GM23338 (cell line): ENCODE results near the gene TRPC6. TPM values are rescaled to one million over a fixed set of nuclear protein-coding genes. Genes with fewer than 3 reads are reported as not detected.

Experiments
- ATAC-seq: fragments of 200-7000 bp; cut with Tn5 transposase; 3 replicates; pipeline ENCODE4 v1.9.1; 2020
- DNase-seq: peaks from one replicate; pipeline ENCODE4 v3.0.0-alpha.2; 2015; ENCODE audit warnings: low spot score
- H2AFZ ChIP-seq: fragments of 200-600 bp; sonication (generic); 2 replicates; pipeline ENCODE4 v1.8.0; 2016; ENCODE audit warnings: antibody characterized with exemption, mild to moderate bottlenecking, moderate library complexity
- H3F3A ChIP-seq: fragments of 200-600 bp; sonication (generic); replicated peaks from 2 replicates; pipeline ENCODE4 v1.8.0; 2017; ENCODE audit warnings: antibody characterized with exemption, mixed run types, low read depth
- H3K27ac ChIP-seq: fragments of 200-600 bp; sonication (generic); 2 replicates; pipeline ENCODE4 v1.6.1; 2016; ENCODE audit warnings: low read depth
- H3K27me3 ChIP-seq: fragments of 200-600 bp; sonication (generic); 2 replicates; pipeline ENCODE4 v1.8.0; 2016; ENCODE audit warnings: mild to moderate bottlenecking, mixed run types, moderate library complexity; ENCODE audit not compliant: insufficient read depth
- H3K36me3 ChIP-seq: fragments of 200-600 bp; sonication (generic); 2 replicates; pipeline ENCODE4 v1.8.0; 2016; ENCODE audit warnings: mild to moderate bottlenecking; ENCODE audit not compliant: insufficient read depth
- H3K4me1 ChIP-seq: fragments of 200-600 bp; sonication (generic); 2 replicates; pipeline ENCODE4 v1.8.0; 2016; ENCODE audit warnings: mild to moderate bottlenecking, moderate library complexity; ENCODE audit not compliant: insufficient read depth
- H3K4me2 ChIP-seq: fragments of 200-600 bp; sonication (generic); 2 replicates; pipeline ENCODE4 v1.7.1; 2017; ENCODE audit warnings: mixed run types
- H3K4me3 ChIP-seq: fragments of 200-600 bp; sonication (generic); 2 replicates; pipeline ENCODE4 v1.6.1; 2016; ENCODE audit warnings: mixed run types
- H3K79me2 ChIP-seq: fragments of 200-600 bp; sonication (generic); replicated peaks from 2 replicates; pipeline ENCODE4 v1.8.0; 2017; ENCODE audit warnings: mild to moderate bottlenecking; ENCODE audit not compliant: insufficient read depth
- H3K9me2 ChIP-seq: fragments of 200-600 bp; sonication (generic); 2 replicates; pipeline ENCODE4 v1.8.0; 2017; ENCODE audit not compliant: insufficient read depth
- H4K20me1 ChIP-seq: fragments of 200-600 bp; sonication (generic); replicated peaks from 2 replicates; pipeline ENCODE4 v1.8.0; 2017; ENCODE audit warnings: mild to moderate bottlenecking; ENCODE audit not compliant: insufficient read depth
- H3K27ac Mint-ChIP-seq: 2 replicates; pipeline ENCODE4 v1.8.0; 2020; ENCODE audit warnings: inconsistent platforms, mild to moderate bottlenecking, moderate library complexity, mixed read lengths
- H3K27me3 Mint-ChIP-seq: 3 replicates; pipeline ENCODE4 v1.8.0; 2022; ENCODE audit warnings: low read depth, mild to moderate bottlenecking, moderate library complexity, mixed read lengths, inconsistent platforms; ENCODE audit not compliant: insufficient read depth, poor library complexity
- H3K36me3 Mint-ChIP-seq: 3 replicates; pipeline ENCODE4 v1.8.0; 2021; ENCODE audit warnings: low read depth, mild to moderate bottlenecking, inconsistent platforms, moderate library complexity, mixed read lengths
- H3K4me1 Mint-ChIP-seq: 3 replicates; pipeline ENCODE4 v1.8.0; 2020; ENCODE audit warnings: mild to moderate bottlenecking, inconsistent platforms, mixed read lengths
- H3K4me3 Mint-ChIP-seq: 3 replicates; pipeline ENCODE4 v1.8.0; 2021; ENCODE audit warnings: moderate library complexity, mild to moderate bottlenecking, inconsistent platforms, mixed read lengths
- H3K9me3 Mint-ChIP-seq: 3 replicates; pipeline ENCODE4 v1.8.0; 2020; ENCODE audit warnings: moderate library complexity, mild to moderate bottlenecking, inconsistent platforms, mixed read lengths
- EZH2 ChIP-seq: fragments of 200-600 bp; sonication (generic); IDR thresholded peaks from one replicate; pipeline ENCODE4 v1.8.0; 2017; ENCODE audit warnings: antibody characterized with exemption, mild to moderate bottlenecking, low read depth; ENCODE audit not compliant: unreplicated experiment
- EZH2phosphoT487 ChIP-seq: fragments of 200-600 bp; sonication (generic); IDR thresholded peaks from one replicate; pipeline ENCODE4 v1.8.1; 2018; ENCODE audit warnings: antibody characterized with exemption; ENCODE audit not compliant: unreplicated experiment
- JUNB ChIP-seq: IDR thresholded peaks from one replicate; pipeline ENCODE4 v1.6.1; 2016; ENCODE audit warnings: antibody characterized with exemption; ENCODE audit not compliant: unreplicated experiment
- POLR2AphosphoS5 ChIP-seq: IDR thresholded peaks from 2 replicates; pipeline ENCODE4 v1.6.1; 2016; ENCODE audit warnings: antibody characterized with exemption, low read depth
- STAT1 ChIP-seq: IDR thresholded peaks from one replicate; pipeline ENCODE4 v1.6.1; 2016; ENCODE audit warnings: antibody characterized with exemption; ENCODE audit not compliant: unreplicated experiment
- ZNF331 ChIP-seq: fragments of 250-450 bp; sonication (Bioruptor Pico); IDR thresholded peaks from 2 replicates; pipeline ENCODE4 v1.5.0; 2020; ENCODE audit warnings: low read depth, mild to moderate bottlenecking, moderate library complexity
- polyA plus RNA-seq: library from polyadenylated mRNA; unstranded; fragments of >200 nt; fragmentation: Nextera tagmentation; extraction: Ambion mirVana; gene quantifications from 2 replicates; pipeline ENCODE4 v1.2.1, GENCODE V29; 2016
- total RNA-seq: library from RNA; depleted of rRNA; stranded (reverse); fragments of >200 nt; shearing (Covaris generic); gene quantifications from 2 replicates; pipeline ENCODE4 v1.2.3, GENCODE V29; 2014
- TF ChIP-seq, protein P1 (sequence below), 2 experiments: fragments of 200-600 bp in 1 of 2; sonication (generic) in 1 of 2; conservative IDR thresholded peaks; 2 replicates each; pipeline versions ENCODE4 v1.5.1 to v1.6.1; 2016 to 2017; ENCODE audit warnings: antibody characterized with exemption in 2 of 2, low read depth in 2 of 2, mild to moderate bottlenecking in 2 of 2, moderate library complexity in 1 of 2
- TF ChIP-seq, protein P2 (sequence below): fragments of 250-450 bp; sonication (Bioruptor Pico); IDR thresholded peaks from 2 replicates; pipeline ENCODE4 v1.5.0; 2020; ENCODE audit warnings: mild to moderate bottlenecking, moderate library complexity
- TF ChIP-seq, protein P3 (sequence below): IDR thresholded peaks from 2 replicates; pipeline ENCODE4 v1.6.1; 2016; ENCODE audit warnings: antibody characterized with exemption

Gene TRPC6
- total and polyA plus RNA-seq, 2 experiments from 2014 or later = 0.05 to 4.4 TPM

DNA sequence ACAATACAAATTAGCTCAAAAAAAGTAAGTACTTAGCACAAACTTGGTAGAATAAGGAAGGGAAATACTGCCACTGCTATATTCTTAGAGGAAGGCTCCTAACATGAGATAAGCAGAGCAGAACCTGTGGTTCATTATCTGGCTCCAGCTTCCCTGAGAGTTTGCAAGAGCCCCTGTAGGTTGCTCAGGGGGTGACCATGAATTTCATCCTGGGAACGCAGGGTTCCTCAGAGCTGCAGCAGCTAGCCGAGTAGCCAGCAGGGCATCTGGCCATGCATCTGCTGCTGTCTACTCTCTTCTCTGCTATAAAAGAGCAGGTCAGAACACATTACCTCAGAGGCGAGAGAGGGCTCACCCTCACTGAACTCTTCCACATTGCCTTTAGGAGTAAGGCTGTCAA is 67.3 kb downstream of the TRPC6 start:
- peaks cover 21% of the 10 kb centered on the region for H3K4me1 ChIP-seq
- Mint-ChIP-seq H3K9me3 (peaks cover 16% of the 10 kb centered on the region), H3K27me3 (peaks cover 2% of the 10 kb centered on the region), H3K4me1 (peaks cover 39% of the 10 kb centered on the region), H3K4me3 (no peak overlapping the region), H3K36me3 (peaks cover 13% of the 10 kb centered on the region), H3K27ac (peak overlapping the region; percentile 17; the same call in 1 of the 2 replicates)
- H3K36me3 ChIP-seq = no peaks in the 10 kb centered on the region
- H3K4me3 ChIP-seq = no peak overlapping the region
- H3K27me3 ChIP-seq = no peaks in the 10 kb centered on the region
- H2AFZ ChIP-seq = peak overlapping the region; percentile 8; the same call in 1 of the 2 replicates
- peak overlapping the region; percentile 66 for H3K4me2 ChIP-seq
- no peaks in the 10 kb centered on the region for H3K79me2 ChIP-seq
- peak; percentile 98 for ATAC-seq
- no peaks in the 10 kb centered on the region for H3K9me2 ChIP-seq
- no peaks in the 10 kb centered on the region for H3F3A ChIP-seq
- H3K27ac ChIP-seq = no peak overlapping the region
- TF ChIP-seq, protein P1, sequence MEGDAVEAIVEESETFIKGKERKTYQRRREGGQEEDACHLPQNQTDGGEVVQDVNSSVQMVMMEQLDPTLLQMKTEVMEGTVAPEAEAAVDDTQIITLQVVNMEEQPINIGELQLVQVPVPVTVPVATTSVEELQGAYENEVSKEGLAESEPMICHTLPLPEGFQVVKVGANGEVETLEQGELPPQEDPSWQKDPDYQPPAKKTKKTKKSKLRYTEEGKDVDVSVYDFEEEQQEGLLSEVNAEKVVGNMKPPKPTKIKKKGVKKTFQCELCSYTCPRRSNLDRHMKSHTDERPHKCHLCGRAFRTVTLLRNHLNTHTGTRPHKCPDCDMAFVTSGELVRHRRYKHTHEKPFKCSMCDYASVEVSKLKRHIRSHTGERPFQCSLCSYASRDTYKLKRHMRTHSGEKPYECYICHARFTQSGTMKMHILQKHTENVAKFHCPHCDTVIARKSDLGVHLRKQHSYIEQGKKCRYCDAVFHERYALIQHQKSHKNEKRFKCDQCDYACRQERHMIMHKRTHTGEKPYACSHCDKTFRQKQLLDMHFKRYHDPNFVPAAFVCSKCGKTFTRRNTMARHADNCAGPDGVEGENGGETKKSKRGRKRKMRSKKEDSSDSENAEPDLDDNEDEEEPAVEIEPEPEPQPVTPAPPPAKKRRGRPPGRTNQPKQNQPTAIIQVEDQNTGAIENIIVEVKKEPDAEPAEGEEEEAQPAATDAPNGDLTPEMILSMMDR (conservative IDR thresholded peaks at IDR 0.05; ENCODE audit: low read depth in 2 of 2) = no peak
- TF ChIP-seq, protein P2, sequence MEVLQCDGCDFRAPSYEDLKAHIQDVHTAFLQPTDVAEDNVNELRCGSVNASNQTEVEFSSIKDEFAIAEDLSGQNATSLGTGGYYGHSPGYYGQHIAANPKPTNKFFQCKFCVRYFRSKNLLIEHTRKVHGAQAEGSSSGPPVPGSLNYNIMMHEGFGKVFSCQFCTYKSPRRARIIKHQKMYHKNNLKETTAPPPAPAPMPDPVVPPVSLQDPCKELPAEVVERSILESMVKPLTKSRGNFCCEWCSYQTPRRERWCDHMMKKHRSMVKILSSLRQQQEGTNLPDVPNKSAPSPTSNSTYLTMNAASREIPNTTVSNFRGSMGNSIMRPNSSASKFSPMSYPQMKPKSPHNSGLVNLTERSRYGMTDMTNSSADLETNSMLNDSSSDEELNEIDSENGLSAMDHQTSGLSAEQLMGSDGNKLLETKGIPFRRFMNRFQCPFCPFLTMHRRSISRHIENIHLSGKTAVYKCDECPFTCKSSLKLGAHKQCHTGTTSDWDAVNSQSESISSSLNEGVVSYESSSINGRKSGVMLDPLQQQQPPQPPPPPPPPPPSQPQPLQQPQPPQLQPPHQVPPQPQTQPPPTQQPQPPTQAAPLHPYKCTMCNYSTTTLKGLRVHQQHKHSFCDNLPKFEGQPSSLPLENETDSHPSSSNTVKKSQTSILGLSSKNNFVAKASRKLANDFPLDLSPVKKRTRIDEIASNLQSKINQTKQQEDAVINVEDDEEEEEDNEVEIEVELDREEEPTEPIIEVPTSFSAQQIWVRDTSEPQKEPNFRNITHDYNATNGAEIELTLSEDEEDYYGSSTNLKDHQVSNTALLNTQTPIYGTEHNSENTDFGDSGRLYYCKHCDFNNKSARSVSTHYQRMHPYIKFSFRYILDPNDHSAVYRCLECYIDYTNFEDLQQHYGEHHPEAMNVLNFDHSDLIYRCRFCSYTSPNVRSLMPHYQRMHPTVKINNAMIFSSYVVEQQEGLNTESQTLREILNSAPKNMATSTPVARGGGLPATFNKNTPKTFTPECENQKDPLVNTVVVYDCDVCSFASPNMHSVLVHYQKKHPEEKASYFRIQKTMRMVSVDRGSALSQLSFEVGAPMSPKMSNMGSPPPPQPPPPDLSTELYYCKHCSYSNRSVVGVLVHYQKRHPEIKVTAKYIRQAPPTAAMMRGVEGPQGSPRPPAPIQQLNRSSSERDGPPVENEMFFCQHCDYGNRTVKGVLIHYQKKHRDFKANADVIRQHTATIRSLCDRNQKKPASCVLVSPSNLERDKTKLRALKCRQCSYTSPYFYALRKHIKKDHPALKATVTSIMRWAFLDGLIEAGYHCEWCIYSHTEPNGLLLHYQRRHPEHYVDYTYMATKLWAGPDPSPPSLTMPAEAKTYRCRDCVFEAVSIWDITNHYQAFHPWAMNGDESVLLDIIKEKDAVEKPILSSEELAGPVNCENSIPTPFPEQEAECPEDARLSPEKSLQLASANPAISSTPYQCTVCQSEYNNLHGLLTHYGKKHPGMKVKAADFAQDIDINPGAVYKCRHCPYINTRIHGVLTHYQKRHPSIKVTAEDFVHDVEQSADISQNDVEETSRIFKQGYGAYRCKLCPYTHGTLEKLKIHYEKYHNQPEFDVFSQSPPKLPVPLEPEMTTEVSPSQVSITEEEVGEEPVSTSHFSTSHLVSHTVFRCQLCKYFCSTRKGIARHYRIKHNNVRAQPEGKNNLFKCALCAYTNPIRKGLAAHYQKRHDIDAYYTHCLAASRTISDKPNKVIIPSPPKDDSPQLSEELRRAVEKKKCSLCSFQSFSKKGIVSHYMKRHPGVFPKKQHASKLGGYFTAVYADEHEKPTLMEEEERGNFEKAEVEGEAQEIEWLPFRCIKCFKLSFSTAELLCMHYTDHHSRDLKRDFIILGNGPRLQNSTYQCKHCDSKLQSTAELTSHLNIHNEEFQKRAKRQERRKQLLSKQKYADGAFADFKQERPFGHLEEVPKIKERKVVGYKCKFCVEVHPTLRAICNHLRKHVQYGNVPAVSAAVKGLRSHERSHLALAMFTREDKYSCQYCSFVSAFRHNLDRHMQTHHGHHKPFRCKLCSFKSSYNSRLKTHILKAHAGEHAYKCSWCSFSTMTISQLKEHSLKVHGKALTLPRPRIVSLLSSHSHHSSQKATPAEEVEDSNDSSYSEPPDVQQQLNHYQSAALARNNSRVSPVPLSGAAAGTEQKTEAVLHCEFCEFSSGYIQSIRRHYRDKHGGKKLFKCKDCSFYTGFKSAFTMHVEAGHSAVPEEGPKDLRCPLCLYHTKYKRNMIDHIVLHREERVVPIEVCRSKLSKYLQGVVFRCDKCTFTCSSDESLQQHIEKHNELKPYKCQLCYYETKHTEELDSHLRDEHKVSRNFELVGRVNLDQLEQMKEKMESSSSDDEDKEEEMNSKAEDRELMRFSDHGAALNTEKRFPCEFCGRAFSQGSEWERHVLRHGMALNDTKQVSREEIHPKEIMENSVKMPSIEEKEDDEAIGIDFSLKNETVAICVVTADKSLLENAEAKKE (CRISPR knock-in tag) = peak; percentile 96
- H4K20me1 ChIP-seq = no peaks in the 10 kb centered on the region
- peak; percentile 65 for DNase-seq

DNA sequence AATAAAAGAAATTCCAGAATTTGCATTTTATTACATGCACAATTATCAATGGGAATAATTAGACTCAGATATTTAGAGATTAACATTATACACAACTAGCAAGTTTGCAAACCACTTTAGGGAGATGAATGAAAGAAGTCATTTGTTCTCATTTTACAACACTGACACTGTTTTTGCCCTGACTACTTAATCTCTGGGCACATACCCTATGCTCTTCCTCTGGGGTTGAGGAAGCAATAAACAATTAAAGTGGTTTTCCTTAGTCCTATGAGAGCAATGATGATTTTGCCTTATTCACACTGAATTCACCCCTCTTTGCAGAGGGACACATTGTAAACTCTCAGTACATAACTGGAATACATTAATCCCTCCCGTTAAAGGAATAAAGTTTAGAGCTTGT is 72.7 kb downstream of the TRPC6 start:
- no peaks in the 10 kb centered on the region for H3K36me3 ChIP-seq
- no peaks in the 10 kb centered on the region for H3K9me3 Mint-ChIP-seq
- no peak overlapping the region for H3K4me3 Mint-ChIP-seq
- DNase-seq (no peak), ATAC-seq (no peak)
- H3K27me3 Mint-ChIP-seq = no peaks in the 10 kb centered on the region
- H3K4me2 ChIP-seq = no peak overlapping the region
- H2AFZ ChIP-seq = no peak overlapping the region
- H3K4me1 Mint-ChIP-seq = peaks cover 23% of the 10 kb centered on the region
- no peaks in the 10 kb centered on the region for H3F3A ChIP-seq
- H3K9me2 ChIP-seq = no peaks in the 10 kb centered on the region
- no peaks in the 10 kb centered on the region for H4K20me1 ChIP-seq
- peaks cover 15% of the 10 kb centered on the region for H3K4me1 ChIP-seq
- no peak overlapping the region for H3K4me3 ChIP-seq
- no peaks in the 10 kb centered on the region for H3K27me3 ChIP-seq
- no peak overlapping the region for H3K27ac Mint-ChIP-seq
- H3K79me2 ChIP-seq = no peaks in the 10 kb centered on the region
- H3K36me3 Mint-ChIP-seq = no peaks in the 10 kb centered on the region
- H3K27ac ChIP-seq = no peak overlapping the region
- TF ChIP-seq JUNB = no peak
- no peak for TF ChIP-seq EZH2phosphoT487
- TF ChIP-seq, protein P3, sequence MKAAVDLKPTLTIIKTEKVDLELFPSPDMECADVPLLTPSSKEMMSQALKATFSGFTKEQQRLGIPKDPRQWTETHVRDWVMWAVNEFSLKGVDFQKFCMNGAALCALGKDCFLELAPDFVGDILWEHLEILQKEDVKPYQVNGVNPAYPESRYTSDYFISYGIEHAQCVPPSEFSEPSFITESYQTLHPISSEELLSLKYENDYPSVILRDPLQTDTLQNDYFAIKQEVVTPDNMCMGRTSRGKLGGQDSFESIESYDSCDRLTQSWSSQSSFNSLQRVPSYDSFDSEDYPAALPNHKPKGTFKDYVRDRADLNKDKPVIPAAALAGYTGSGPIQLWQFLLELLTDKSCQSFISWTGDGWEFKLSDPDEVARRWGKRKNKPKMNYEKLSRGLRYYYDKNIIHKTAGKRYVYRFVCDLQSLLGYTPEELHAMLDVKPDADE = no peak
- TF ChIP-seq EZH2 = no peak
- TF ChIP-seq ZNF331 (CRISPR knock-in tag) = no peak
- no peak for TF ChIP-seq STAT1
- TF ChIP-seq POLR2AphosphoS5 = no peak
